Trophoblast cell (in vitro differentiated cells and primary cell): ENCODE results near the gene CACNA1C.

Source experiments
- DNase-seq, 2 donors: peaks; one replicate each; pipeline ENCODE4 v3.0.0-alpha.2; 2016
- H2AFZ ChIP-seq: 2 replicates; pipeline ENCODE4 v1.6.1; 2013; ENCODE audit warnings: low read length, moderate library complexity, mild to moderate bottlenecking; ENCODE audit not compliant: insufficient read depth, poor library complexity
- H2AK5ac ChIP-seq: 2 replicates; pipeline ENCODE4 v1.6.1; 2013; ENCODE audit warnings: mild to moderate bottlenecking, low read length
- H2BK120ac ChIP-seq: 2 replicates; pipeline ENCODE4 v1.6.1; 2013; ENCODE audit warnings: low read length, mild to moderate bottlenecking, moderate library complexity; ENCODE audit not compliant: insufficient read depth, poor library complexity
- H2BK12ac ChIP-seq: 2 replicates; pipeline ENCODE4 v1.6.1; 2013; ENCODE audit warnings: mild to moderate bottlenecking, low read length, moderate library complexity
- H2BK5ac ChIP-seq: 2 replicates; pipeline ENCODE4 v1.6.1; 2013; ENCODE audit warnings: low read length, low read depth, moderate library complexity, mild to moderate bottlenecking; ENCODE audit not compliant: poor library complexity
- H3K14ac ChIP-seq: 2 replicates; pipeline ENCODE4 v1.6.1; 2013; ENCODE audit warnings: mild to moderate bottlenecking, low read length
- H3K18ac ChIP-seq: 2 replicates; pipeline ENCODE4 v1.6.1; 2013; ENCODE audit warnings: mild to moderate bottlenecking, low read length
- H3K23ac ChIP-seq: 2 replicates; pipeline ENCODE4 v1.6.1; 2013; ENCODE audit warnings: low read length
- H3K27ac ChIP-seq: 2 replicates; pipeline ENCODE4 v1.5.1; 2013; ENCODE audit warnings: low read depth, mild to moderate bottlenecking, inconsistent platforms, low read length, moderate library complexity
- H3K27me3 ChIP-seq: 2 replicates; pipeline ENCODE4 v1.6.1; 2013; ENCODE audit warnings: inconsistent platforms, mild to moderate bottlenecking, low read length, moderate library complexity; ENCODE audit not compliant: insufficient read depth
- H3K36me3 ChIP-seq, 2 experiments: 1 replicate in 1 of 2; 2 replicates in 1 of 2; pipeline ENCODE4 v1.6.1; 2013; ENCODE audit warnings: low read length in 2 of 2, mild to moderate bottlenecking in 2 of 2, moderate library complexity in 1 of 2; ENCODE audit not compliant: insufficient read depth in 2 of 2, control insufficient read depth in 1 of 2
- H3K4ac ChIP-seq: 2 replicates; pipeline ENCODE4 v1.6.1; 2013; ENCODE audit warnings: low read depth, mild to moderate bottlenecking, low read length, moderate library complexity
- H3K4me1 ChIP-seq, 2 experiments: 1 replicate in 1 of 2; 2 replicates in 1 of 2; pipeline ENCODE4 v1.6.1; 2013; ENCODE audit warnings: low read length in 2 of 2, mild to moderate bottlenecking in 2 of 2, moderate library complexity in 1 of 2; ENCODE audit not compliant: insufficient read depth in 2 of 2, control insufficient read depth in 1 of 2
- H3K4me2 ChIP-seq: 2 replicates; pipeline ENCODE4 v1.6.1; 2013; ENCODE audit warnings: inconsistent platforms, mild to moderate bottlenecking, low read length, moderate library complexity
- H3K4me3 ChIP-seq: 2 replicates; pipeline ENCODE4 v1.5.1; 2013; ENCODE audit warnings: mild to moderate bottlenecking, low read depth, low read length, inconsistent platforms
- H3K79me1 ChIP-seq: one replicate; pipeline ENCODE4 v1.6.1; 2013; ENCODE audit warnings: low read length
- H3K79me2 ChIP-seq: 2 replicates; pipeline ENCODE4 v1.6.1; 2013; ENCODE audit warnings: low read length, mild to moderate bottlenecking; ENCODE audit not compliant: control insufficient read depth, insufficient read depth, poor library complexity
- H3K9ac ChIP-seq: 2 replicates; pipeline ENCODE4 v1.6.1; 2013; ENCODE audit warnings: mild to moderate bottlenecking, low read length
- H3K9me3 ChIP-seq: 2 replicates; pipeline ENCODE4 v1.6.1; 2013; ENCODE audit warnings: low read depth, mild to moderate bottlenecking, control low read depth, inconsistent platforms, low read length; ENCODE audit not compliant: insufficient read depth
- H4K12ac ChIP-seq: 2 replicates; pipeline ENCODE4 v1.6.1; 2013; ENCODE audit warnings: low read depth, mild to moderate bottlenecking, low read length, moderate library complexity
- H4K8ac ChIP-seq: 2 replicates; pipeline ENCODE4 v1.6.1; 2013; ENCODE audit warnings: low read depth, mild to moderate bottlenecking, low read length, moderate library complexity
- H4K91ac ChIP-seq: one replicate; pipeline ENCODE4 v1.6.1; 2013; ENCODE audit warnings: low read depth, mild to moderate bottlenecking, low read length, moderate library complexity
- WGBS: extraction: QIAGEN DNeasy Blood & Tissue Kit; methylation state at CpG from one replicate; pipeline ENCODE4 v1.1.7; 2013; ENCODE audit warnings: missing lambda C conversion rate; ENCODE audit not compliant: insufficient read length, insufficient coverage; ENCODE audit errors: extremely low coverage; 5-methylcytosine and 5-hydroxymethylcytosine counted together

CACNA1C gene

GRCh38 chr12:2382370-2383155 is 329.8 kb downstream of the CACNA1C start:
- H3K9ac ChIP-seq = no peak overlapping the region
- H3K9me3 ChIP-seq = peaks cover 2% of the 10 kb centered on the region
- WGBS = no CpG with 5 or more reads among the region's 5 CpGs
- H3K79me2 ChIP-seq = no peaks in the 10 kb centered on the region
- no peak overlapping the region for H3K4me2 ChIP-seq
- peaks cover 2% of the 10 kb centered on the region for H3K79me1 ChIP-seq
- H3K14ac ChIP-seq = no peak overlapping the region
- H3K4me3 ChIP-seq = no peak overlapping the region
- no peak overlapping the region for H3K18ac ChIP-seq
- H2BK5ac ChIP-seq = no peak overlapping the region
- no peak overlapping the region for H3K23ac ChIP-seq
- H3K27me3 ChIP-seq = no peaks in the 10 kb centered on the region
- no peaks in the 10 kb centered on the region for H3K36me3 ChIP-seq
- no peak overlapping the region for H2AFZ ChIP-seq
- no peak overlapping the region for H4K91ac ChIP-seq
- no peak overlapping the region for H3K4ac ChIP-seq
- H3K4me1 ChIP-seq = peaks cover 7 to 9% of the 10 kb centered on the region in 2 experiments
- H2BK120ac ChIP-seq = no peak overlapping the region
- no peak for DNase-seq
- no peak overlapping the region for H4K12ac ChIP-seq
- H4K8ac ChIP-seq = no peak overlapping the region
- H3K27ac ChIP-seq = no peak overlapping the region
- no peak overlapping the region for H2AK5ac ChIP-seq
- H2BK12ac ChIP-seq = no peak overlapping the region

- H3K4ac ChIP-seq = no peak overlapping the region
- no CpG with 5 or more reads among the region's 10 CpGs for WGBS
- no peak overlapping the region for H2BK12ac ChIP-seq
Observed at GRCh38 chr12:2383325-2384028, 330.7 kb downstream of the CACNA1C start.

GRCh38 chr12:2384029-2384386 is 331.2 kb downstream of the CACNA1C start:
- Histone ChIP-seq H3K18ac (no peak overlapping the region), H2AK5ac (no peak overlapping the region), H2BK12ac (no peak overlapping the region), H3K9me3 (peaks cover 2% of the 10 kb centered on the region), H2BK5ac (no peak overlapping the region), H2AFZ (no peak overlapping the region), H4K12ac (no peak overlapping the region), H3K27me3 (no peaks in the 10 kb centered on the region), H3K9ac (no peak overlapping the region), H3K36me3 (no peaks in the 10 kb centered on the region), H3K4me3 (no peak overlapping the region), H3K4me1 (peaks cover 7 to 9% of the 10 kb centered on the region in 2 experiments), H3K79me1 (peaks cover 2% of the 10 kb centered on the region), H4K91ac (no peak overlapping the region), H3K27ac (no peak overlapping the region), H3K23ac (no peak overlapping the region), H3K14ac (no peak overlapping the region), H3K79me2 (no peaks in the 10 kb centered on the region), H4K8ac (no peak overlapping the region), H3K4ac (no peak overlapping the region), H3K4me2 (no peak overlapping the region), H2BK120ac (no peak overlapping the region)
- DNase-seq = no peak
- WGBS = no CpG with 5 or more reads among the region's 6 CpGs

More at GRCh38 chr12:2383325-2384028, 330.7 kb downstream of the CACNA1C start:
- Histone ChIP-seq H4K8ac (no peak overlapping the region), H3K14ac (no peak overlapping the region), H3K23ac (no peak overlapping the region), H3K9ac (no peak overlapping the region), H3K27ac (no peak overlapping the region), H4K12ac (no peak overlapping the region), H3K4me3 (no peak overlapping the region), H3K9me3 (peaks cover 2% of the 10 kb centered on the region), H3K18ac (no peak overlapping the region), H4K91ac (no peak overlapping the region), H3K36me3 (no peaks in the 10 kb centered on the region), H2BK5ac (no peak overlapping the region), H3K79me2 (no peaks in the 10 kb centered on the region), H3K27me3 (no peaks in the 10 kb centered on the region), H3K4me2 (no peak overlapping the region), H2AFZ (no peak overlapping the region), H2AK5ac (no peak overlapping the region), H3K4me1 (peaks cover 7 to 9% of the 10 kb centered on the region in 2 experiments), H3K79me1 (peaks cover 2% of the 10 kb centered on the region), H2BK120ac (no peak overlapping the region)
- no peak for DNase-seq

- Histone ChIP-seq H4K8ac (no peak overlapping the region), H2BK120ac (no peak overlapping the region), H3K4me3 (no peak overlapping the region), H4K91ac (no peak overlapping the region), H3K4me1 (peaks cover 7 to 9% of the 10 kb centered on the region in 2 experiments), H3K18ac (no peak overlapping the region), H3K4ac (no peak overlapping the region), H3K27ac (peak overlapping the region; percentile 6), H3K79me1 (peaks cover 2% of the 10 kb centered on the region), H2BK5ac (peak overlapping the region; percentile 9), H3K23ac (no peak overlapping the region), H2AK5ac (no peak overlapping the region), H2BK12ac (no peak overlapping the region), H3K27me3 (no peaks in the 10 kb centered on the region), H4K12ac (no peak overlapping the region), H3K14ac (no peak overlapping the region), H3K9ac (no peak overlapping the region), H3K79me2 (no peaks in the 10 kb centered on the region), H3K9me3 (peaks cover 2% of the 10 kb centered on the region), H3K36me3 (no peaks in the 10 kb centered on the region), H2AFZ (no peak overlapping the region), H3K4me2 (peak overlapping the region; percentile 11)
- no CpG with 5 or more reads among the region's 17 CpGs for WGBS
- no peak for DNase-seq
Observed at GRCh38 chr12:2384533-2385351, 332.0 kb downstream of the CACNA1C start.
